Ishikawa (cell line): ENCODE measurements around the gene PIGQ.

Experiments used
- EGR1 ChIP-seq: IDR thresholded peaks from 2 replicates; pipeline ENCODE4 v1.6.1; 2012
- EP300 ChIP-seq: IDR thresholded peaks from 2 replicates; pipeline ENCODE4 v1.6.1; 2012; ENCODE audit warnings: borderline replicate concordance
- RAD21 ChIP-seq: IDR thresholded peaks from 2 replicates; pipeline ENCODE4 v1.6.1; 2012; ENCODE audit warnings: low read depth
- TAF1 ChIP-seq: IDR thresholded peaks from 2 replicates; pipeline ENCODE4 v1.6.1; 2012; ENCODE audit warnings: low read depth, mild to moderate bottlenecking
- YY1 ChIP-seq: IDR thresholded peaks from 2 replicates; pipeline ENCODE4 v1.6.1; 2012; ENCODE audit warnings: low read depth
- ZBTB7A ChIP-seq: IDR thresholded peaks from 2 replicates; pipeline ENCODE4 v1.6.1; 2012; ENCODE audit warnings: low read depth
- TF ChIP-seq, protein P1 (sequence below): IDR thresholded peaks from 2 replicates; pipeline ENCODE4 v1.6.1; 2012

DNA sequence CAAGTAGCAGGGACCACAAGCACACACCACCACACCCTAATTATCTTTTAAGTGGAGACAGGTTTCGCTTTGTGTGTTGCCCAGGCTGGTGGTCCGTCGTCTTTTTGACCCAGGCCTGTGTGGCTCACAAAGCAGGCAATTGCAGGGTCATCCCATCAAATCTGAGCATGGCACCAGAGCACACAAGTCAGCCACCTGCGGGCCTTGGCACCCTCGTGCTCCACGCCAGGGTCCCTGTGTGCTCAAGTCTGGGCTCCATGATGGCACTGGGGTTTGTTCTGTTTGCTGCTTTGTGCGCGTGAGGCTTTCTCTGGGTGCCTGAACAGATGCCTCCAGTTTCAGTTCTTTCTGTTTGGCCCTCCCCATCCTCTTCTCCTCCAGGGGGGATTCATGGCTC lies 44.6 kb upstream of the PIGQ start:
- no peak for TF ChIP-seq RAD21
- no peak for TF ChIP-seq ZBTB7A
- TF ChIP-seq, protein P1, sequence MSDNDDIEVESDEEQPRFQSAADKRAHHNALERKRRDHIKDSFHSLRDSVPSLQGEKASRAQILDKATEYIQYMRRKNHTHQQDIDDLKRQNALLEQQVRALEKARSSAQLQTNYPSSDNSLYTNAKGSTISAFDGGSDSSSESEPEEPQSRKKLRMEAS, result no peak
- no peak for TF ChIP-seq TAF1
- no peak for TF ChIP-seq EGR1
- TF ChIP-seq EP300, result no peak
- TF ChIP-seq YY1, result no peak
